HG03460 (cell line): ENCODE measurements around the gene TFDP2.
"Not testable (repeated sequence)": the region's sequence is repeated elsewhere in the genome, so short reads cannot be mapped to it uniquely, and the experiment has no call there.

Experiments
- ATAC-seq: cut with Tn5 transposase; IDR thresholded peaks from one replicate; pipeline ENCODE4 v1.9.1; 2021; ENCODE audit not compliant: unreplicated experiment

The TFDP2 gene

DNA sequence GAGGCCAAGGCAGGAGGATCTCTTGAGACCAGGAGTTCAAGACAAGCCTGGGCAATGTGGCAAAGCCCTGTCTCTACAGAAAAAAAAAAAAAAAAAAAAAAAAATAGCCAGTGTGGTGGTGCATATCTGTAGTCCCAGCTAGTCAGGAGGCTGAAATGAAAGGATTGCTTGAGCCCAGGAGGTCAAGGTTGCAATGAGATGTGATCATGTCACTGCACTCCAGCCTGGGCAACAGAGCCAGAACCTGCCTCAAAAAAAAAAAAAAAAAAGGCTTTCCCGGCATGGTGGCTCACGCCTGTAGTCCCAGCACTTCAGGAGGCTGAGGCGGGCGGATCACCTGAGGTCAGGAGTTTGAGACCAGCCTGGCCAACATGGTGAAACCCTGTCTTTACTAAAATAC lies 73.7 kb downstream of the TFDP2 start:
- ATAC-seq: not testable (repeated sequence)

DNA sequence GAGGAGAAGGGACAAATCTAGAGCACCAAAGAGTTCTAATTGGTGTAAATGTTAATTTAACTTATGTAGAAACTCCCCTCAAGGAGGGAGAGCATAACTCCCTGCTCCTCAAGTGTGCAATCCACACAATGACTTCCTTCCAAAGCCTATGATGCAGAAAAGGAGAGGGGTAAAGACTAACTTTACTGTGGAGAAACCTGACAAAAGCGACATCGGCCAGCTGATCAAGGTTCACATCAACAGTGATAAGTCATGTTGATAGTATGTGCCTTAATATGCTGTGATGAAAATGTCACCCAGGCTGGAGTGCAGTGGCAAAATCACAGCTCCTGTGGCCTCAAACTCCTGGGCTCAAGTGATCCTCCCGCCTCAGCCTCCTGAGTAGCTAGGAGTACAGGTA lies 76.5 kb downstream of the TFDP2 start:
- no peak for ATAC-seq

DNA sequence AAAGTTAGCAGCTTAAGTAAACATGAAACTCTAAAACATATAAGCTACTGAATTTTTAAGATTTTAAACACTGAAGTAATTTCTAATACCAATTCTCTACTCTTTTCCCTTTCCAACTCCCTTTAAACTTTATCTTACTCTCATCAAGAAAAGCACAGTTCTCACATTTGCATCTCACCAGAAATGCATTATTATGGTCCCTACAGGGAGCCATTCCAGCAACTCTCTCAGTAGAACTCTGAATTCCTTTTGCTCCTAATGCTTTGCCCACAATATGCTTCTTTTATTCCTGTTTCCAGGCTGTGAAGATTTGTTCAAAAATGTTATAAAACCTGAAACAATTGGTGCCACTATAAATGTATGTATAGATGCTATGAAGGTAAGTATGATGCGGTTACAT lies 83.4 kb downstream of the TFDP2 start:
- ATAC-seq: no peak

GRCh38 chr3:142065344-142065743 lies 84.0 kb downstream of the TFDP2 start:
- no peak for ATAC-seq

GRCh38 chr3:142064454-142064853 lies 84.9 kb downstream of the TFDP2 start:
- no peak for ATAC-seq

GRCh38 chr3:142057331-142057725 lies 92.0 kb downstream of the TFDP2 start:
- ATAC-seq: no peak

GRCh38 chr3:142056656-142057330 lies 92.6 kb downstream of the TFDP2 start:
- ATAC-seq: no peak

GRCh38 chr3:142053835-142054234 lies 95.5 kb downstream of the TFDP2 start:
- ATAC-seq: no peak

DNA sequence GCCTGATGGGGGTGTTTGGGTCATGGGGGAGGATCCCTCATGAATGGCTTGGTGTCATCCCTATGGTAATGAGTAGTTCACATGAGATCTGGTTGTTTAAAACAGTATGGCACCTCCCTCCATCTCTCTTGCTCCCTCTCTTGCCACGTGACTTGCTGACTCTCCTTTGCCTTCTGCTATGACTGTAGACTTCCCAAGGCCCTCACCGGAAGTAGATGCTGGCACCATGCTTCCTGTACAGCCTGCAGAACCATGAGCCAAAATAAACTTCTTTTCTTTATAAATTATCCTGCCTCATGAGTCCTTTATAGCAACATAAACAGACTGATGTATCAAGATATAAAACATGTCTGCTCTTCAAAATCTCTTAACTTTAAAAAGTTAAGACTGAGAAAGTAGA lies 96.1 kb downstream of the TFDP2 start:
- ATAC-seq: no peak

DNA sequence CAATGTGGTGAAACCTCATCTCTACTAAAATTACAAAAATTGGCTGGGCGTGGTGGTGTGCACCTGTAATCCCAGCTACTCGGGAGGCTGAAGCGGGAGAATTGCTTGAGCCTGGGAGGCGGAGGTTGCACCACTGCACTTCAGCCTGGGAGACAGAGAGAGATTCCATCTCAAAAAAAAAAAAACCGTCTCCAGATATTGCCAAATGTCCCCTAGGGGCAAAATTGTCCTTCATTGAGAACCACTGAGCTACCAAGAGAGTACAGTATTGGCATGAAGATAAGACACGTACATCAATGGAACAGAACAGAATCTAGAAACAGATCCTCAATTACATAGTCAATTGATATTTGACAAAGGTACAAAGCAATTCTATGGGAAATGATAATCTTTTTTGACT lies 98.0 kb downstream of the TFDP2 start:
- ATAC-seq: no peak

DNA sequence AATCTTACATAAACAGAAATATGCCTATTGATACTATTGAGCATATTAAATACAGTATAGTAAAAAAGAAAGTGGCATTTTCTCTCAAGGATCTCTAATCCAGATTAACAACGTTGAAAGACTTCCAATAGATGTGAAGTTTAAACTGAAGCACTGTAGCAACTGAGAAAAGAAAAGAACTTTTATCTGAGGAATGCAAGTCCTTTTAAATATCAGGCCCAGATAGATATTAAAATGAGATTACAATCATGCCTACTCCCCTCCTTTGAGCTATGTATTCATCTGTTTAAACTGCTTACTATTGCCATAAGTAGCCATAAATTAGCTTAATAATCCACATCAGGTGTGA lies 102.3 kb downstream of the TFDP2 start:
- no peak for ATAC-seq

DNA sequence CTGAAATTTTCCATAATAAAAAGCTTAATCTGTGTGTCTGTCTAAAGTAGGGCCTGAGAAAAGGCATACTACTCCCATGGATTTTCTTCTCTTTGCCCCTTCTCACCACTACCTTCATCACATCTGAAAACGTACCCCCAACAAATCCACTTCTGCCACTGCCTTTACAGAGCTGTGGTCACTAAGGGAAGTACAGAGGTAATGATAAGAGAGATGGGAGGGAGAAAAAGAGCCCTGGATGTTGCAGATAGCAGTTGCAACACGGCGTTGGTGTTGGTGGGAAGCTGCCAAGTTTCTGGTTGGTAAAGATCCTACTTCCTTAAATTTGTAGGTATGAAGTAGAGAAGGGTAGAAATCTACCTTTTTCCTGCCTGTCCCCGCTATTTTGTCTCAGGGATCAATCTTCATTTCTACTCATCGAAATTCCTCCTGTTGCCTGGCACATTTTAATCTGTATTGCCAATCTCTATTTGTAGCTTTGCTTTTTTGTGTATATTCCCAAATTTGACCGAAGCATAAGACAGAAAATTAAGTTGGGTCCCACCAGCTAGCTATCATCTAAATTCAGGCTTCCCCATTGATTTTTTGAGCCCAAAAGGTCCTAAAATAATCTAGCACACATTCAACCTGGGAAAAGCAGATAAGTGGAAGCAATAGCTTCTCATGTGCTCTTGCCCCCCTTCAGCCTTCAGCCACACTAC lies 102.9 kb downstream of the TFDP2 start:
- ATAC-seq: no peak

GRCh38 chr3:142040941-142041491 lies 108.3 kb downstream of the TFDP2 start:
- ATAC-seq: peak; percentile 83

DNA sequence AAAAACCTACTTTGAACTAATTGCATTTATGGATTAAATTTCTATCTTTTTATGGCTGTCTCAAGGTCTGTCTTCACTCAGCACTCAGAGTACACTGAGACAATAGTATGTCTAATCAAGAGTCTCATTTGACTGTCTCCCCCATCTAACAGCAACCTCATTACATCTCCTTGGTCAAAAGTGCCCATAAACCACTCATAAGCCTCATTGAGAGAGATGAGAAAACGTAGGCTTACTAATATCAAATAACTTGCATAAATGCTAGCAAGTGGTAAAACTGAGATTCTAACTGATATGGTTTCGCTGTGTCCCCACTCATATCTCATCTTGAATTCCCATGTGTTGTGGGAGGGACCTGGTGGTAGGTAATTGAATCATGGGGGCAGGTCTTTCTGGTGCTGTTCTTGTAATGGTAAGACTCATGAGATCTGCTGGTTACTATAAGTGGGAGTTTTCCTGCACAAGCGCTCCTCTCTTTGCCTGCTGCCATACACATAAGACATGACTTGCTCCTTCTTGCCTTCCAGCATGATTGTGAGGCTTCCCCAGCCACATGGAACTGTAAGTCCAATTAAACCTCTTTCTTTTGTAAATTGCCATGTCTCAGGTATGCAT lies 113.9 kb downstream of the TFDP2 start:
- no peak for ATAC-seq

- ATAC-seq: no peak
Measured at GRCh38 chr3:142033292-142033691, 116.1 kb downstream of the TFDP2 start.

DNA sequence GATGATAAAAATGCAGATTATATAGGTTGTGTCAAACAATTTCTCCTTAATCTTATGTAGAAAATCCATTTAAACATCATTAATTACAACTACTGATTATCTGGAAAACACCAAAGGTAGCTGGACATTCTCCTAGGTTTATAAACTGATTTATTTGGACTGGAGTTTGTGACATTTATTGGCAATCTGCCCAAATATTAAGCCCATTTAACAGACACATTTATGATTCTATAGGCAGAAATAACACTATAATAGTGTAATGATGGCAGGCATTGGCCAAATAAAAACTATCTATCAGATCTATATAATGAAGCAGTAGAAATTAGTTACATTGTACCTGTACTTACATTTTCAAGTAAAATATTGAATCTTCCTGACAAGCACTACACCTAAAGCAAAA lies 117.8 kb downstream of the TFDP2 start:
- ATAC-seq: no peak

DNA sequence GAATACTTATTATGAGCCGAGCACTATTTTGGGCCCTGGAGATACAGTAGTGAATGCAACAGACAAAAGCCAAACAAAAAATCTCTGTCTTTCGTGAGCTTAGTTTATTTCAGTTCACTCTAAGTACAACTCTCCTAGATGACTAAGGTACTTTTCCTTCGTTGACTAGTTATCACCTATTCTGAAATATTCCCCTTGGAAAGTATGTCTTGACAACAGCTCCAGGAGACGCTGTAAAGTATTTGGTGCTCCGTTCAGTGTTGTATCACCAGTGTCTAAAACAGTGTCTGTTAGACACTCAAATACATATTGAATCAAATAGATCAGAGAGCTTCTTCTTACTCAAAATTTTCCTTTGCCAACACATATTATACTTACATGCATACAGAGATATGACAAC lies 119.6 kb downstream of the TFDP2 start:
- no peak for ATAC-seq

DNA sequence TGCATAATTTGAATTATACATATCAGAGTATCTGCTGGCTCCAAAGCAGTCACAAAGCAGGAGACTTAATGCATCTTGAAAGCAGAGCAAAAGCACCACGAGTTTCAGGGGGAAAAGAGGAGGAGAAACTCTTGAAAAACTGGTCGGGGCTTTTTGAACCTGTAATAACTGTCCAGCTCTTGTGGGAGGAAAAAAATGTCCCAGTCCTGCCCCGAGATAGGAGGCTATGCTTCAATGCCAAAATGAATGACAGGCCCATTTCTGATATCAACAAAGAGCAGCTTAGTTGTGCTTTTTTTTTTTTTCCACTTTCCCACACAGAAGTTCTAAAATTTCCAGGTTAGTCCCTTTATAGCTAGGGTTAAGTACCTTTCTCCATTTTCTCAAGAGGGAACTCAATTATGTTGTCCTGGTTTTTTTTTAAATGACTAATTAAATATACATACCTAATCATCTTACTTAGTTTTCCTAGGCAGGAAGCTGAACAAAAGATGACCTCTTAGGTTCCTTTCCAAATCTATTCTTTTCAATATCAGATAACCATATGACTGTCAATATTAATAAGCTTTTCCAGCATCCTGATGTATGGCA lies 120.2 kb downstream of the TFDP2 start:
- no peak for ATAC-seq

GRCh38 chr3:142028243-142028777 lies 121.0 kb downstream of the TFDP2 start:
- peak; percentile 58 for ATAC-seq

DNA sequence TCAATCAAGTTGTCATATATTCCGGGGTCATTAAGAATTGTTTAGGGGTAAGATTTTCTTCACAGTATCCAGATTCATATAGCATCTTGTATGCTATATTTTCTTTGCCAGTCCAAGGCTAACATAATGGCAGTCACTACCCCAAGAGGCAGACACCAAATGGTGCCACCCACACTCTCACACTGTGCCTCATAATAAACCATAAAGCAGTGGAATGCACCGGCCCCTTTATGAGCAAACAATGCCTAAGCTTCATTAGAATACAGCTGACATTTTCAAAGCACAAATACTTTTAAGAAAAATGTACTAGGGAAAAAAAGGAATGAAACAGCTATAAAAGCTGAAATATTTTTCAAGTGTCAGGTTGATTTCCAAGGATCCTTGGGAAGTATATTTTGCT lies 121.6 kb downstream of the TFDP2 start:
- peak; percentile 51 for ATAC-seq

- no peak for ATAC-seq
Measured at GRCh38 chr3:142027300-142027699, 122.0 kb downstream of the TFDP2 start.

DNA sequence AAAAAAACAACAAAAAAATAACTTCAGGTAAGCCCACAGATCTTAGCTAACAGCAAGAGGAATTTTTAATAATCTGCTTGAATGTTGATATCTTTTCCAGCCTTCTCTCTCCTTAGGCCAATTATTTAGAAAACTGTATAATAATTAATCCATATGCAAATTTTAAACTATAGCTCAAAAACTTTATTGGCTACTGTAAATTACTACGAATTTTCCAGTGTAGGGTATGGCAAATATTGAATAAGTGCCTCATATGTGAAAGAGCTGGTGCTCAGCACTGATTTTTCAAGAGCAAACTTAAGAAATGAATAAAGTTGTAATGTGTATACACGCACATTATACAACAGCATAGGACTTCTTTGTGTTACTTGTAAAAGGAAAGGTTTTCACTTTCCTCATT lies 123.0 kb downstream of the TFDP2 start:
- no peak for ATAC-seq
